Stimulated activated CD4-positive, alpha-beta T cell treated with anti-CD3 and anti-CD28 coated beads, TNF-alpha, amount 100 ng/mL, for 48 hours (primary cell): ENCODE measurements around the gene MOBP.
"Not testable (repeated sequence)": the region's sequence is repeated elsewhere in the genome, so short reads cannot be mapped to it uniquely, and the experiment has no call there.

Source experiments
- DNase-seq, 3 donors: peaks; one replicate each; pipeline ENCODE4 v3.0.0-alpha.2; 2020; ENCODE audit warnings: low read depth in 3 of 3

MOBP gene

GRCh38 chr3:39449796-39450195 lies 17.7 kb upstream of the MOBP start:
- no peak for DNase-seq

- no peak for DNase-seq
Observed at GRCh38 chr3:39453134-39453533, 14.3 kb upstream of the MOBP start.

GRCh38 chr3:39453872-39454271 lies 13.6 kb upstream of the MOBP start:
- DNase-seq: not testable (repeated sequence)

GRCh38 chr3:39454591-39455217 lies 12.8 kb upstream of the MOBP start:
- no peak for DNase-seq

GRCh38 chr3:39456159-39456558 lies 11.3 kb upstream of the MOBP start:
- DNase-seq: no peak

DNA sequence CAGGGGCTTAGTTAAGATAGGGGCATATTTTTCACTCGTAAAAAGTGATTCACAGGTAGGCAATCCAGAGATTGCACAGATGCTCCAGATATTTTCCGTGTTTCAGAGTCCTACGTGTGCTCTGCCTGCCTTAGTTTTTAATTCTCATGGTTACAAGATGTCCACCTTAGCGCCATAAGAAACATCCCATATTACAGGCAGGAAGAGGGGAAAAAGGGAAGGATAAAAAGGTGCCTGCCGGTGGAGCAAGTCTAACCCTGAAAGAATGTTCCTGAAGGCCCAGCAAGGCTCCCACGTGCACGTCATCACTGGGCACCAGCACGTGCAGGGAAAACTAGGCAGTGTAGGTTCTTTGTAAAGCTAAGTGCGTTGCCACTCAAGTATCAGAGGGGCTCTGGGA lies 10.1 kb upstream of the MOBP start:
- DNase-seq: no peak

- DNase-seq: not testable (repeated sequence)
Observed at GRCh38 chr3:39458579-39458978, 8.9 kb upstream of the MOBP start.

DNA sequence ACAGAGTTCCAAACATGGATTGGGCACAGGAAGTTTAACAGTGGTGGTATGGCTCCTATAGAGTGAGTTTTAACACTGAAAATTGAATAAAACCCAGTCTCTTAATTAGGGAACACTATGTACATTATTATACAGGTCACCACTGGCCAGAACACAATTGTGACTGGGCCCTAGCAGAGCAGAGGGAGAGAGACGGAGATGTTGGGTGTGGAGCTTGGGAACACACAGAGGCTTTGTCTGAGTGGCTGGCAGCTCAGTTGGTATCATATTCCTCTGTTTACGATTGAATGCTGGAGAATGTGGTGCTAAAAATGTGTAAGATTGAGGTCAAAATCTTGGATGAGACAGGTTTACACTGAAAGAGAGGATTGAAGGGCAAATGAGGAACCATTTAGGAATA lies 6.8 kb upstream of the MOBP start:
- no peak for DNase-seq

GRCh38 chr3:39463269-39463668 lies 4.2 kb upstream of the MOBP start:
- DNase-seq: no peak

GRCh38 chr3:39466988-39467387 lies 492 bp upstream of the MOBP start:
- no peak for DNase-seq

GRCh38 chr3:39468108-39468436 lies 592 bp downstream of the MOBP start:
- DNase-seq: no peak

- DNase-seq: no peak
Observed at GRCh38 chr3:39469258-39469657, 1.8 kb downstream of the MOBP start.

- DNase-seq: no peak
Observed at GRCh38 chr3:39469945-39470344, 2.5 kb downstream of the MOBP start.

GRCh38 chr3:39471652-39472051 lies 4.2 kb downstream of the MOBP start:
- no peak for DNase-seq

DNA sequence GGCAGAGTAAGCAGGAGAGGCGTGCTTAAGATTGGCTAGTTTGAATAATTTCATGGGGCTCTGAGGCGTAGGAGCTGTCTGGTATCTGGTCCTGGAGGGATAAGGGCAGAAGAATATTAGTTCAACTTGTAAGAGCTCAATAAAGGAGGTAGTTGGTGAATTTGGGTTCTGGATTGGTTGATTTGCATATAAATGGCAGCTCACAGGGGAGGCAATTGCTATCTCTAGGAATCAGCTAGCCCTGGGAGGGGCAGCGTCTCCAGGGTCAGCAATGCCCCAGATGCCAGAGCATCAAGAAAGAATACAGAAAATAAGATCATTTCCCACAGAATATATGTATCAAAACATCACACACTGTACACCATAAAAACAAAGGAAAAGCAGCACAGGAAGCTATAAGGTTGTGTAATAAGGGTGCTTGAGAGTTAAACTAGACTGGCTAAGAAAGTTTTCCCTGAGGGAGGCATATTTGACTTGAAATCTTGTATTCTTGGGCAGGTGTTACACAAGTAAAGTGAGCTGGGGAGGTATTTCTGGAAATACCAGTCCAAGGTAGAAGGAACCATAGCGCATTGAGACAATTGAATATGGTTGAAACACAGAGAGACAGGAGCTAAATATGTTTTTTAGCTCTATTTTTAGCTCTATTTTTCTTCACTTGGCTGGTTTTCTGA lies 6.1 kb downstream of the MOBP start:
- DNase-seq: no peak

GRCh38 chr3:39474126-39474515 lies 6.6 kb downstream of the MOBP start:
- DNase-seq: no peak

- no peak for DNase-seq
Observed at GRCh38 chr3:39476783-39477182, 9.3 kb downstream of the MOBP start.

DNA sequence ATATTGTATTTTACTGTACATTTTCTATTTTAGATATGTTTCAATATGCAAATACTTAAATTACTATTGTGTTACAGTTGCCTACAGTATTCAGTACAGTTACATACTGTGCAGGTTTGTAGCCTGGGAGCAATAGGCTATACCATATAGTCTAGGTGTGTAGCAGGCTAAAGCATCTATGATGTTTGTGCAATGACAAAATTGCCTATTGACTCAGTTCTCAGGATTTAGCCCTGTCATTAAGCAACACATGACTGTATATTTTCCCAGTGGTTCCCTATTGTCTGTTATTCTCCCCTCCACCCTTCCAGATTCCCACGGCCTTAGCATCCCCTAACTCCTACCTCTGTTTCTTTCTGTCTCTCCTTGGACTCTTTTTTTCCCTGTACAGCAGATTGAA lies 10.7 kb downstream of the MOBP start:
- DNase-seq: no peak

DNA sequence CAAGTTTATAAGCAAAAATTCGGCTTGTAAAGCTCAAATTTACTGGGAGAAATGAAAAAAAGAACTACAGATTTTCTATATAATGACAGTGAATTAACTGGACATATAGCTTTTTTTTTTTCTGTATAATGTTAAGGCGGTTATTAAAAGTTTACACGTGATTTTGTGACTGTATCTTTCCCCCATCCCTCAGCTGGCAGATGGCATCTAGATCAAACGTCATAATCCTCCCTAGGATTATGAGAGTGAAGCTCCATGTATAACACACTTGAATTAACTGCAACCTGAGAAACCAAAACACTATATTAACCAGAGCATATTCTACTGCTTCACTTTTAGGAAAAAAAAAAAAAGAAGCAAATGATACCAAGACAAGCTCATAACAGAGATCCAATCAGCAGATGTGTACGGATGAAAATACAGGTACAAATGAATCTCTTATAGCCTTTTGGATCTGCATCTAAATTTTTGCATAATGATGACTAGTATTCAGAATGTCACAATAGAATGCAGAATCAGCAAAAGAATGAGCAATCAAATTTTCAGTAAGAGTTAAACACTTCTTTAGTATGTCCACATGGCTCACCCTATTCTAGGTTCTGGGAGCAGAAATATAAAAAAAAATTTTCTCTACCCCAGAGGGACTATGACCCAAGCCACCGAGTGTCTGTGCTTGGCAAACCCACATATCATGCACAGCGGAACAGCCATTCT lies 12.4 kb downstream of the MOBP start:
- no peak for DNase-seq

- no peak for DNase-seq
Observed at GRCh38 chr3:39485547-39485946, 18.1 kb downstream of the MOBP start.

DNA sequence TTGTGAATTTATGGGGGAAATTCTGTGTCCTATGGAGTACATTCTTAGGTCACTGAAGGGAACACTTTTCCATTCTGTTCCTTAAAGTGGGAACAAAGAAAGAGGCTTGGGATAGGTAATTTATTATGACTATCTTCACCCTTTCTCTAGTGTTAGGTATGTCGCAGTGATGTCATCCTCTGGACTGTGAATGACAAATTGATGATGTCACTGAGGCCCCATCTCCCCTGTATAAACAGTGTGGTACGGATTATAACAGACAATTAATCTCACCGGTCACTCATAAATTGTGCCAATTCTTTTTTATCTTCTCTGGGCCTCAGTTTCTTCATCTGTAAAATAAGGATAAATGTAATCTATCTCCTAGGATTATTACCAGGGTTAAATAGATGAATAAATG lies 23.5 kb downstream of the MOBP start:
- DNase-seq: no peak

GRCh38 chr3:39491733-39492350 lies 24.4 kb downstream of the MOBP start:
- no peak for DNase-seq

DNA sequence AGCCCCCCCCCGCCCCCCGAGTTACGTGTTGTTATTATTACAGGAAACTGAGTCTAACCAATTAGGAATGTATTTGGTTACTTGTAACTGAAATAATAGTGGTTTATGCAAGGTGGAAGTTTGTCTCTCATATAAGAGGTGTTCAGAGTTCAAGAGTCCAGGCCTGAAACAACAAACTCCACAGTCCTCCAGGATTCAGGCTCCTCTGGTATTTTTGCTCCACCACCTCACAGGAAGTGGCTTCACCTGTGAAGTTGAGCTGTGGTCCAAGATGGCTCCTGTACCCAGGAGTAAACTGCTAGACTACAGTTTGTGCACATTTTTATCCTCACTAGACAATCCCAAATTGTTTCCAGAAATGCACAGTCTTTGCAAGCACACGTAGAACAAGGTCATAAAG lies 27.3 kb downstream of the MOBP start:
- DNase-seq: no peak
